Non-pigmented ciliary epithelial cell (primary cell): ENCODE data around the gene RPL18A.
A peak's percentile ranks its signal among the peaks of the same experiment; 100 is the strongest.

ENCODE experiments used
- DNase-seq: peaks from one replicate; pipeline ENCODE4 v3.0.0-alpha.2; 2010; ENCODE audit warnings: low read depth

RPL18A gene

GRCh38 chr19:17859533-17860330 lies at the start of gene RPL18A:
RPL18A (plus strand) TSS chr19:17859910; CDS start chr19:17859957, 47 bp downstream.
- peak; percentile 98 for DNase-seq

DNA sequence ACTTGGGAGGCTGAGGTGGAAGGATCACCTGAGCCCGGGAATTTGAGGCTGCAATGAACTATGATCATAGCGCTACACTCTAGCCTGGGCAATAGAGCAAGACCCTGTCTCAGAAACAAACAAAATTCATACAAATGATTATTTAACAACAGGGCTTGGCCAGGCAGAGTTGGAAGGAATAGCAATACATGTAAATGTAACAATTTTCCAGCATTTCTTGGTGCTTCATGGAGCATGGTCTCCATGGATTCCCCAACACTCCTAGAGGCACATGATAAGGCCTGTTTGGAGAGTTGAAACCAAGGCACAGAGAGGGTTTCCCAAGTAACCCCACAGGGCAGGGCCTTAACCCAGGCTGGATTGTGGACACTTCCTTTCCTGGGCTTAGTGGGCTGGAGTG lies 48.6 kb upstream of the RPL18A start:
- DNase-seq, result no peak

- DNase-seq, result no peak
Observed at GRCh38 chr19:17811681-17812080, 48.0 kb upstream of the RPL18A start.

GRCh38 chr19:17812099-17812498 lies 47.6 kb upstream of the RPL18A start:
- DNase-seq, result no peak

DNA sequence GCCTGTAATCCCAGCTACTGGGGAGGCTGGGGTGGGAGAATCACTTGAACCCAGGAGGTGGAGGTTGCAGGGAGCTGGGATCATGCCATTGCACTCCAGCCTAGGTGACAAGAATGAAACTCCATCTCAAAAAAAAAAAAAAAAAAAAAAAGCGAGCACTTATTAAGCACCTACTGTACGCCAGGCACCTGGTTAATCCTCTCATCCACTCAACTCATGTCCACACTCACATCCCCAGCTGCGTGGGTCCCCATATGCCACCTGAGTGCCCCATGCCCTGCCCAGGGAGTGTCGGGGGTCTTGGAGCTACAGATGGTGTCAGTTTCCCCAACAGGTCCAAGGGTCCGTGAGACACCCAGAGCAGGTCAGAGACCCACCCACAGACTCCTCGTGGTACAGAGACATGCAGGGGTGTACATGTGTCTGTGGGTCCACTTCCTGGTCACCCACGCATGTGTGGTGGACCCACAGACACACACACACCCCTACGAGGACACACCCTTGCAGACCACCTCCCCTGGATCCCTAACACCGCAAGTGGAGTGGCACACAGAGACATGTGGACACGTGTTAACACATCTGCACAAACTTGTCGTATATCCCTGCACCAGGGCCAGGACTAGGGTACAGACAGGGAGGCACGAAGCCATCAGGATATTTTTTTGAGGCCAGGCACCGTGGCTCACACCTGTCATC lies 41.9 kb upstream of the RPL18A start:
- DNase-seq, result no peak

DNA sequence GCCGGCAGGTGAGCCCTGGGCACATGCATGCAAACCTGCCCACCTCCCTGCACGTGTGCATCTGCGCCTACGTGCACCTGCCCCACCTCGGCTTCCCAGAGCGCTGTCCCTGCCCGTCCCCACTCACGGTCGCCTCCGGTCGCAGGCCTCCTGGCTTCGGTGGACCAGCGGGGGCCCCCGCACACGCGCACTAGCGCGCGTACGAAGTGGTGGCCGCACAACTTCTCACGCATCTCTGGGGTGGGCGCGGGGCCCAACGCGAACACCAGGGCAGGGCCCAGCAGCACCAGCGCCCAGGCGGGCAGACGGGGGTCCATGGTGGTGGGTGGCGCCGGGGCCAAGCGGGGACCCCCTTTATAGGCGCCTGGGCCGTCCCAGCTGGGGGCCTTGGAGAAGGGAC lies 38.5 kb upstream of the RPL18A start, which contains the start of gene INSL3:
TSS of gene INSL3 (minus strand) at position 330 of the 400 bp plus-strand sequence. CDS start at position 317, 13 bp downstream.
- DNase-seq, result no peak

DNA sequence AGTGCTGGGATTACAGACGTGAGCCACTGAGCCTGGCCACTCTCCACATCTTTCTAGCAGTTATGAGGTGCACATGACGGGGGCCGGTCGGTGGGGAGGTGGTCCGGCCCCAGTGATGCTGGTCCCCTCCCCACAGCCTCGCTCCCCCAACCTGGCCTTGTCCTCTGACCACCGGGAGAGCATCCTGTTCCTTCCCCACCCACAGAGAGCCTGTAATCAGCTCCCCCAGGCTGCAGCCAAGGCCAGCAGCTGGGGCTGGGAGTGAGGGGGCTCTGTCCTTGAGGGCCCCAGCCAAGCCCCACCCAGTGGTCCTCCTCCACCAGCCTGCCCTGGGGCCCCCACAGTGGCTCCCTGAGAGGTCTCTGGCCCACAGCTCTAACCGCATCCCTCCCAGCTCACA lies 35.4 kb upstream of the RPL18A start:
- no peak for DNase-seq

DNA sequence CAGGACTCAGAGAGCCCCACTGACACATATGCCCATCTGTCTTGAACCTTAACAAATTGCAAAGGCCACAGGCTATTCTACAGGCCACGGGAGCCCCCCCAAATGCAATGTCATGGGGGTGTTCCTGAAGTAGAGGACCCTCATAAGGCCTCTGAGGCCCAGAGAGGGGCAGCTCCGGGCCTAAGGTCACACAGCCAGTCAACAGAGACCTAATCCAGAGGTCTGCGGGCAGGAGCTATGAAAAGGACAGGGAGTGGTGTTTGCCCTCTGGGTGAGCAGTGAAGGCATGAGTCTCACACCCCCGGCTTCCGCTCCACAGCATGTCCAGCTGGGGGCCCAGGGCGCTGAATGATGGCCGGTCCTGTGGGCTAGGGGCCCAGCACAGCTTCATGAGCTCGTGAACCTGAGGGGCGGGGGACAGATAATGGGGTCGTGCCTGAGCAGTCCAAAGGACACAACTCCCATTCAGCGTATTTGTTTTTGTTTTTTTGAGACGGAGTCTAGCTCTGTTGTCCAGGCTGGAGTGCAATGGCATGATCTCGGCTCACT lies 33.1 kb upstream of the RPL18A start:
- no peak for DNase-seq

DNA sequence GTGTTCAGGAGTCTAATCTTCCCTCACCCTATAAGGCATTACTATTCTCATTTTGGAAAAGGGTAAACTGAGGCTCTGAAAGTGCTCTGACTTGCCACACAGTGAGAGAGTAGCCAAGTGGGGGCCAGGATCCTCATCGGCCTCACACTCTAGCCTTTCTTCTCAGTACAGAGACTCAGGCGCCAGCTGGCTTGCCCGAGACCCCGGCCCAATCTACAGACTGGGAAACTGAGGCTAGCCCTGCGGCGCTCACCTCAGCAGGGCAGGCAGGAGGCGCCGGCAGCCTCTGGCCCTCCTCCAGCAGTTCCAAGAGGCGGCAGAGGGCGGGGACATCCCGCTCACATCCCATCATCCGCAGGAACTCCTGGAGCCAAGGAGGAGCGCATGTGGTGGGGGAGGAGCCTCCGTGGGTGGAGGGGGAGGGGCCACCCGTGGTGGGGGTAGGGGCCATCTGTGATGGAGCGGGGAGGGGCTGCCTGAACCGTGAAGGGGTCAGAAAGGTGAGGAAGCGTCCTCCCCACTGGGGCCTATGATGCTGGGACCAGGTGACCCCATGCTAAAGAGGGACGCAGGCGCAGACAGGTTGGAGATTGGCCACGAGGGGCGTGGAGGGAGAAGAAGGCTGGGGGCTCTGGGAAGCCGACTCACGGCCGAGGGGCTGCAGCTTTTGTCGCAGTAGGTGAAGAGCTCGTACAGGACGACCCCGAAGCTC lies 29.7 kb upstream of the RPL18A start:
- no peak for DNase-seq

DNA sequence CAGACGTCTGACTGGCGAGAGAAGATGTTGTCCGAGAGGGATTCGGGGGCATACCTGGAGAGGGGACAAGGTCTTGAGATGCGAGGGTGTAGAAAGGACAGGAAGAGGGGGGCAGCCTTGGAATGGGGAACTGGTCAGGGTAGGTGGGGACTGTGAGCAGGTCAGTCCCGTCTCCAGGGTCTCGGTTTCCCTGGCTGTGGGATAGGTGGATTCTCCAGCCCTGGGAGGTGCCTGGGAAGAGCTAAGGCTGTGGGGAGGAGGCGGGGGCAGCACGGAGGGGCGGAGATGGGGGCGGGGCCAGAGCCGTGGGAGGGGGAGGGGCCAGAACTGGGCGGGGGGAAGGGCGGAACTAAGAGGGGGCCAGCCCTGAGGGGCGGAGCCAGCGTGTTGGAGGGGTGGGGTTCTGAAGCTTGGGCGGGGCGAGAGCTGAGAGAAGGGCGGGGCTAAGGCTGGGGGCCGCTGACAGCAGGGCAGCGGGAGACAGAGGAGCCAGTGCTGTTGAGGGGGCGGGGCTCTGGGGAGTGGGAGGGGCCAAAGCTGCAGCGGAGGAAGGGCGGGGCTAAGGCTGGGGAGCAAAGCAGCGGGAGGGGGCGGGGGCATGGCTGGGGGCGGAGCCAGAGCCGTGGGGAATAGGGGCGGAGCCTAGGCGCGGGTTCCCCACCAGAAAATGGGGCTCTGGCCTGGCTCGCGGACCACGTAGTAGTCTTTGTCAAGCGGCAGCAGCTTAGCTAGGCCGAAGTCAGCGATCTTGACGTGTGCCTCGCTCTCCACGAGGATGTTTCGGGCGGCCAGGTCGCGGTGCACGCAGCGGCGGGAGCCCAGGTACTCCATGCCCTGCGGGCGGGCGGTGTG lies 28.9 kb upstream of the RPL18A start:
- peak; percentile 42 for DNase-seq

GRCh38 chr19:17831419-17831888 lies 28.3 kb upstream of the RPL18A start:
- no peak for DNase-seq

DNA sequence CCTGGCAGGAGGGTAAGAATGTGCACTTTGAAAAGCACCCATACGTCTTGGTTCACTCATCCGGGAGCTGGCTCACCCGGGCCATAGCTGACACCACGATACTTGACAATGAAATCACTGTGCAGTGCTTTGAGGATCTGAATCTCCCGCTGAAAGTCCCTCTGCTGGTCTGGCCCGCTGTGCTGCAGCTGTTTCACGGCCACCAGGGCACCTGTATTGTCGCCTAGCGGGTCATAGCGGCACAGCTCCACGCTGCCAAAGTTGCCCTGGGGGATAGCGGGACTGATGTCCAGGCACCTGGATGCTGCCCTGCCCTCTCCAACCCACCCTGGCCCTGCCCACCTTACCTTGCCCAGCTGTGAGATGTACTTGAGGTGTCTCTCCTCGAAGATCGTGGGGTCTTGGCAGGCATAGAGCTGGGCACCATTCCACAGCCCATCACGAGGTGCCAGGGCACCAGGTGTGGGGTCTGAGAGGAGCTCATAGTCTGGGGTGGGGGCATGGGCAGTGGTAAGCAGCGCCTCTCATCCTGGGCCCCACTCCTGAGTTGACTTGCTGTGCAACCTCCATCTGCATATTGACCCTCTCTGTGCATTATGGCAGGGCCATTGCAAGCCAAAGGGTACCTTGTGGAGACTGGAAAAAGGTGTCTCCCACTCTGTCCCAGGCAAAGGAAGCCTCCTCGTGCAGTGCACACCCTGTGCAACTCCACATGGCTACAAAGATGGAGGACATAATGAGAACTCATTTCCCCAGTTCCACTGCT lies 27.1 kb upstream of the RPL18A start:
- DNase-seq, result no peak

- DNase-seq, result no peak
Observed at GRCh38 chr19:17834350-17835181, 25.1 kb upstream of the RPL18A start.

- DNase-seq, result no peak
Observed at GRCh38 chr19:17835182-17836006, 24.3 kb upstream of the RPL18A start.

DNA sequence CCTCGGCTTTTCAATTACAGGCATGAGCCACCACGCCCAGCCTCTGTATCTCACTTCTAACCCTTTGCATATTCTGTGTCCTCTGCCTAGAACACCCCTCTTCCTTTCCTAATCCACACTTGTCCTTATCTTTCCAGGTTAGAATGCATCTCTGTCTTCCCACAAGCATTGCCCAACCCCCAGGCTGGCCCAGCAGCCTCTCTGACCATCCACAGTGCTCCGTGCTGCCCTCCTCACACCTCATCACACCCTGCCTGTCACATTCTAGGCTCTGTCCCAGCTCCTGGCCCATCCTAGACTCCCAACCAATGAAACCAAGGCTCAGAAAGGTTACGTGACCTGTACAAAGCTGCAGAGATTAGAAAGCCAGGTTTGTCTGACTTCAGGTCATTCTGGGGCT lies 23.2 kb upstream of the RPL18A start:
- DNase-seq, result no peak

DNA sequence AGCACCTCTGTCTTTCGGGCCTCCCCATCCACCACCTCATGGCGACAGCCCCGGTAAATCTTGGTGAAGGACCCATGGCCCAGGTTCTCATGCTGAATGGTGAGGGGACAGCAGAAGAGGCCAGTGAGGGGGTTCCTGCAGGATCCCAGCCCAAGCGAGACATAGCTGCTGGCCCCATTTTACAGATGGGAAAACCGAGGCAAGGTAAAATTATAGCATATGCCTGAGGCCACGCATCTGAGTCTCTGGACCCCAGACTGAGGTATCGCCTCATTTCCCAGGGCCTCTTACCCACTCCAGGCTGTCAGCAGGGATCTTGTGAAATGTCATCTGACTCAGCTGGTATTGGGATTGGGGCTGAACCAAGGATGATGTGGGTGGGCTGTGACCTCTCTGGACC lies 21.7 kb upstream of the RPL18A start:
- no peak for DNase-seq

DNA sequence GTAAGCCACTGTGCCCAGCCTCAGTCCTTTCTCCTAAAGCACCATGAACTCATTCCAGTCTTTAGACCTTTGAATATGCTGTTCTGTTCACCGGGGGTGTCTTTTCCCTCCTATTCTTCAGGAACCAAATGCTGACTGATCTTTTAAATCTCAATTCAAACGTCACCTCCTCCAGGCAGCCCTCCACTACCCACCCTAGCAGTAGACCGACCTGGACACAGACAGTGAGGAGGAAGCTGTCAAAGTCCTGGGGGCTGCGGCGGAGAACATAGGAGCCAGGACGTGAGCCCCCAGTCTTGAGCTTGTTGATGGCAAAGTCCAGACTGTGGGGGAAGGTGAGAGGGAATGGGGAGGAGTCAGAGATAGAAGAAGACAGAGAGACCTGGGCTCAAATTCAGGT lies 19.7 kb upstream of the RPL18A start:
- no peak for DNase-seq

DNA sequence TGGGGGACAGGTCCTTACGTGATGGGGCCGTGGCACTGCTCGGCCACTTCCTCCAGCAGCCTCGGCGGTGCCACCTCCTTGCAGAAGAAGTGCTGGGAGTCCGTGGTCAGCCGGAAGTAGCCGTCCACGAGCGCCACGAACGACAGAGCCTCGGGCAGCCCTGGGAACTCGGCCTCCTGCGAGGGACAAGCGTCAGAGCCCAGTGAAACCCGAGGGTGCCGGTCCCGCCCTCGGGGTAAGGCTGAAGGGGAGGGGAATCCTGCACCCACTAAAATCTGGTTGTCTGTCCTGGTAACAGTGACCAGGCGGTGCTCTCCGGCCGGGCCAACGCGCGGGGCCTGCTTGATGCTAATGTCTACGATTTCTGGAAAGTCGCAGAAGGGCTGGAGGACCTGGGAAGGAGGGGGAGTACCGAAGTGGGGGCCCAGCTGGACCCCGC lies 18.3 kb upstream of the RPL18A start:
- DNase-seq, result no peak
